Measurements from ENCODE around the gene CDS2.

Gene CDS2

DNA sequence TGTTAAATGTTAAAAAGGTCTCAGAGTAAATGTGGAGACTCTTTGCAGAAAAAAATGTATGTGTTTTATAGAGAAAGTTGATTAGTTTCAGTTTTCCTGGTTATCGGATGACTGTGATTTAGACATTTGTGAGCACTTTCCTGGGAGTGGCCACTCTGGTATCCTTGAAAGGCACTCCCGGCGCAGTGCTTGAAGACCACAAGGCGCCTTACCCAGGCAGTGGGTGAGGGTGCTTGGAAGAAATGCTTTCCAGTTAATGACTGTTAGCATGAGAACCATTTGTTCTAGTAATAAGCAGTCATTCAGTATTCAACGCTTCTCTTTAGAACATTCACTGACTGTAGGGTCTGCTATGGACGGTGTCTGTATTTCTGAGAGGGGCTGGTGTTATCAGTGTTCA, 7.2 kb downstream of the CDS2 start:
- Histone ChIP-seq H3K27me3 (ENCODE audit: control insufficient read depth in 2 of 2, insufficient read depth in 2 of 2, low read length in 2 of 2) (no peaks in the 10 kb centered on the region), H3K36me3 (ENCODE audit: control insufficient read depth in 2 of 2, insufficient read depth in 2 of 2, low read length in 2 of 2) (no peaks in the 10 kb centered on the region), H3K9ac (ENCODE audit: low read depth in 1 of 2, low read length in 2 of 2) (no peak overlapping the region), H3K4me3 (ENCODE audit: low read length in 2 of 2) (no peak overlapping the region), H3K9me3 (ENCODE audit: control insufficient read depth in 2 of 2, low read length in 2 of 2) (no peaks in the 10 kb centered on the region), H3K4me1 (ENCODE audit: control insufficient read depth in 2 of 2, insufficient read depth in 2 of 2, low read length in 2 of 2) (peaks cover 0 to 3% of the 10 kb centered on the region in 2 donors), H3K27ac (ENCODE audit: low read depth in 2 of 2, low read length in 2 of 2) (no peak overlapping the region)

- no peaks in the 10 kb centered on the region for H3K9me3 ChIP-seq (ENCODE audit: control insufficient read depth in 2 of 2, low read length in 2 of 2)
- H3K4me1 ChIP-seq (ENCODE audit: control insufficient read depth in 2 of 2, insufficient read depth in 2 of 2, low read length in 2 of 2): peaks cover 0 to 3% of the 10 kb centered on the region in 2 donors
- H3K9ac ChIP-seq (ENCODE audit: low read depth in 1 of 2, low read length in 2 of 2): no peak overlapping the region
- H3K36me3 ChIP-seq (ENCODE audit: control insufficient read depth in 2 of 2, insufficient read depth in 2 of 2, low read length in 2 of 2): no peaks in the 10 kb centered on the region
- no peak overlapping the region for H3K4me3 ChIP-seq (ENCODE audit: low read length in 2 of 2)
- H3K27ac ChIP-seq (ENCODE audit: low read depth in 2 of 2, low read length in 2 of 2): no peak overlapping the region
- no peaks in the 10 kb centered on the region for H3K27me3 ChIP-seq (ENCODE audit: control insufficient read depth in 2 of 2, insufficient read depth in 2 of 2, low read length in 2 of 2)
Measured at GRCh38 chr20:5135363-5136012, 8.7 kb downstream of the CDS2 start.

DNA sequence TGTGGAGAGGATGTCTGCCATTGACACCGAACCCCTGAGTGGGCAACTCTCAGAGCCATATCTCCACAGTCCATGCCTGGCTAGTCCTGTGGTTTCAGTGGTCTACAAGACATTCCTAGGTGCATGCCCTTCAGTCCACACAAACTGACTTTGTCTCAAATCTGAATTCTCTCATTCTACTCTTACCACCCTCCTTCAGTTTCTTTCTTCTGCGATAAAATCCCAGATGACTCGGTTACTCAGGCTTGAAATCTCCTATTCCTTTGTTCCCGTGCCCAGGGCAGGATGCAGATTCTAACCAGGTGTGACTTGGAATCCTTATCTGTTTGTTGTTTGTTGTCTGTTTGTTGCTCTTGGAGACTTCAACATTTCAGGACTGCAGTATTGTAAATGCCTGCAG, 9.3 kb downstream of the CDS2 start:
- H3K27me3 ChIP-seq (ENCODE audit: control insufficient read depth in 2 of 2, insufficient read depth in 2 of 2, low read length in 2 of 2): no peaks in the 10 kb centered on the region
- no peak overlapping the region for H3K9ac ChIP-seq (ENCODE audit: low read depth in 1 of 2, low read length in 2 of 2)
- H3K27ac ChIP-seq (ENCODE audit: low read depth in 2 of 2, low read length in 2 of 2): no peak overlapping the region
- H3K36me3 ChIP-seq (ENCODE audit: control insufficient read depth in 2 of 2, insufficient read depth in 2 of 2, low read length in 2 of 2): no peaks in the 10 kb centered on the region
- no peak overlapping the region for H3K4me3 ChIP-seq (ENCODE audit: low read length in 2 of 2)
- H3K9me3 ChIP-seq (ENCODE audit: control insufficient read depth in 2 of 2, low read length in 2 of 2): no peaks in the 10 kb centered on the region
- peaks cover 2 to 3% of the 10 kb centered on the region in 2 donors for H3K4me1 ChIP-seq (ENCODE audit: control insufficient read depth in 2 of 2, insufficient read depth in 2 of 2, low read length in 2 of 2)

DNA sequence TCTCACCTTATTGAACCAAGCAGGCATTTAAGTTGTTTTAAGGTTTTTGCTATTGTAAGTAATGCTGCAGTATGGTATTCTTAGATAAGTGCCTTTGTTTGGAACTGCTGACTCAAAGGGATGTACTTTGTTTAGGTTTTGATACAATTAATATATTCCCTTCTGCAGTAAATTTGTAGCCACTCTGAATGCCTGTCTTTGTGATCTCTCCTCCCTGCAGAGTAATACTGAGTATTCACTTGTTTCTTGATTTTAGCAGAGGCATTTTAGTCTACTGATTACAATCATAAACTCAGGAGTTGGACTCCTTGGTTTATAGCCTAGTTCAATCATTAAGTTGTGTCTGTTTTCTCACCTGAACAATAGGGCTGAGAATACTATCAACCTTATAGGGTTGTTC, 13.4 kb downstream of the CDS2 start:
- no peak overlapping the region for H3K9ac ChIP-seq (ENCODE audit: low read depth in 1 of 2, low read length in 2 of 2)
- H3K27me3 ChIP-seq (ENCODE audit: control insufficient read depth in 2 of 2, insufficient read depth in 2 of 2, low read length in 2 of 2): no peaks in the 10 kb centered on the region
- no peaks in the 10 kb centered on the region for H3K9me3 ChIP-seq (ENCODE audit: control insufficient read depth in 2 of 2, low read length in 2 of 2)
- no peaks in the 10 kb centered on the region for H3K36me3 ChIP-seq (ENCODE audit: control insufficient read depth in 2 of 2, insufficient read depth in 2 of 2, low read length in 2 of 2)
- no peak overlapping the region for H3K4me3 ChIP-seq (ENCODE audit: low read length in 2 of 2)
- H3K4me1 ChIP-seq (ENCODE audit: control insufficient read depth in 2 of 2, insufficient read depth in 2 of 2, low read length in 2 of 2): peaks cover 0 to 2% of the 10 kb centered on the region in 2 donors
- H3K27ac ChIP-seq (ENCODE audit: low read depth in 2 of 2, low read length in 2 of 2): no peak overlapping the region

DNA sequence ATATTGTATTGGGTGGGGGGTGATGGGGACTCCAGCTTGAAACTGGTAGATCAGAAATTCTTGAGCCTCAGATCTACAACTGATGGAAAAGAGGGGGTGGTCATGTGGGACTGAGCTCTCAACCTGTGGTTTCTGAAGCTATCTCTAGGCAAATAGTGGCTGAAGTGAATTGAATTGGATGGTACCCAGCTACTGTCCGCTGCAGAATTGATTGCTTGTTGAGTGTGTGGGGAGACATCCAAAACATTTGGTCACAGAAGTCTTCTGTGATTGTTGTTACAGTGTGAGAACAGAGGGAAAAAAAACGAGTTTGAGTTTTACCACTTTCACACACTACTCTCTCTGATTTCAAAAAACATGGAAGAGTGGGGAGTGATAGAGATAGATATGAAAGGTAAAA, 14.8 kb downstream of the CDS2 start:
- Histone ChIP-seq H3K9me3 (ENCODE audit: control insufficient read depth in 2 of 2, low read length in 2 of 2) (no peaks in the 10 kb centered on the region), H3K9ac (ENCODE audit: low read depth in 1 of 2, low read length in 2 of 2) (no peak overlapping the region), H3K36me3 (ENCODE audit: control insufficient read depth in 2 of 2, insufficient read depth in 2 of 2, low read length in 2 of 2) (no peaks in the 10 kb centered on the region), H3K4me3 (ENCODE audit: low read length in 2 of 2) (no peak overlapping the region), H3K27ac (ENCODE audit: low read depth in 2 of 2, low read length in 2 of 2) (no peak overlapping the region), H3K4me1 (ENCODE audit: control insufficient read depth in 2 of 2, insufficient read depth in 2 of 2, low read length in 2 of 2) (peaks cover 0 to 2% of the 10 kb centered on the region in 2 donors), H3K27me3 (ENCODE audit: control insufficient read depth in 2 of 2, insufficient read depth in 2 of 2, low read length in 2 of 2) (no peaks in the 10 kb centered on the region)

GRCh38 chr20:5143851-5144250, 17.0 kb downstream of the CDS2 start:
- Histone ChIP-seq H3K9me3 (ENCODE audit: control insufficient read depth in 2 of 2, low read length in 2 of 2) (no peaks in the 10 kb centered on the region), H3K36me3 (ENCODE audit: control insufficient read depth in 2 of 2, insufficient read depth in 2 of 2, low read length in 2 of 2) (no peaks in the 10 kb centered on the region), H3K9ac (ENCODE audit: low read depth in 1 of 2, low read length in 2 of 2) (no peak overlapping the region), H3K27me3 (ENCODE audit: control insufficient read depth in 2 of 2, insufficient read depth in 2 of 2, low read length in 2 of 2) (no peaks in the 10 kb centered on the region), H3K27ac (ENCODE audit: low read depth in 2 of 2, low read length in 2 of 2) (no peak overlapping the region), H3K4me3 (ENCODE audit: low read length in 2 of 2) (no peak overlapping the region), H3K4me1 (ENCODE audit: control insufficient read depth in 2 of 2, insufficient read depth in 2 of 2, low read length in 2 of 2) (peaks cover 0 to 5% of the 10 kb centered on the region in 2 donors)

GRCh38 chr20:5145365-5146098, 18.7 kb downstream of the CDS2 start:
- Histone ChIP-seq H3K4me1 (ENCODE audit: control insufficient read depth in 2 of 2, insufficient read depth in 2 of 2, low read length in 2 of 2) (peaks cover 10 to 16% of the 10 kb centered on the region in 2 donors), H3K36me3 (ENCODE audit: control insufficient read depth in 2 of 2, insufficient read depth in 2 of 2, low read length in 2 of 2) (no peaks in the 10 kb centered on the region), H3K4me3 (ENCODE audit: low read length in 2 of 2) (no peak overlapping the region), H3K9ac (ENCODE audit: low read depth in 1 of 2, low read length in 2 of 2) (no peak overlapping the region), H3K27ac (ENCODE audit: low read depth in 2 of 2, low read length in 2 of 2) (no peak overlapping the region), H3K27me3 (ENCODE audit: control insufficient read depth in 2 of 2, insufficient read depth in 2 of 2, low read length in 2 of 2) (no peaks in the 10 kb centered on the region), H3K9me3 (ENCODE audit: control insufficient read depth in 2 of 2, low read length in 2 of 2) (no peaks in the 10 kb centered on the region)

- H3K4me3 ChIP-seq (ENCODE audit: low read length in 2 of 2): no peak overlapping the region
- no peak overlapping the region for H3K9ac ChIP-seq (ENCODE audit: low read depth in 1 of 2, low read length in 2 of 2)
- peaks cover 14 to 19% of the 10 kb centered on the region in 2 donors for H3K4me1 ChIP-seq (ENCODE audit: control insufficient read depth in 2 of 2, insufficient read depth in 2 of 2, low read length in 2 of 2)
- H3K27me3 ChIP-seq (ENCODE audit: control insufficient read depth in 2 of 2, insufficient read depth in 2 of 2, low read length in 2 of 2): no peaks in the 10 kb centered on the region
- no peak overlapping the region for H3K27ac ChIP-seq (ENCODE audit: low read depth in 2 of 2, low read length in 2 of 2)
- no peaks in the 10 kb centered on the region for H3K36me3 ChIP-seq (ENCODE audit: control insufficient read depth in 2 of 2, insufficient read depth in 2 of 2, low read length in 2 of 2)
- no peaks in the 10 kb centered on the region for H3K9me3 ChIP-seq (ENCODE audit: control insufficient read depth in 2 of 2, low read length in 2 of 2)
Measured at GRCh38 chr20:5146099-5146668, 19.4 kb downstream of the CDS2 start.

DNA sequence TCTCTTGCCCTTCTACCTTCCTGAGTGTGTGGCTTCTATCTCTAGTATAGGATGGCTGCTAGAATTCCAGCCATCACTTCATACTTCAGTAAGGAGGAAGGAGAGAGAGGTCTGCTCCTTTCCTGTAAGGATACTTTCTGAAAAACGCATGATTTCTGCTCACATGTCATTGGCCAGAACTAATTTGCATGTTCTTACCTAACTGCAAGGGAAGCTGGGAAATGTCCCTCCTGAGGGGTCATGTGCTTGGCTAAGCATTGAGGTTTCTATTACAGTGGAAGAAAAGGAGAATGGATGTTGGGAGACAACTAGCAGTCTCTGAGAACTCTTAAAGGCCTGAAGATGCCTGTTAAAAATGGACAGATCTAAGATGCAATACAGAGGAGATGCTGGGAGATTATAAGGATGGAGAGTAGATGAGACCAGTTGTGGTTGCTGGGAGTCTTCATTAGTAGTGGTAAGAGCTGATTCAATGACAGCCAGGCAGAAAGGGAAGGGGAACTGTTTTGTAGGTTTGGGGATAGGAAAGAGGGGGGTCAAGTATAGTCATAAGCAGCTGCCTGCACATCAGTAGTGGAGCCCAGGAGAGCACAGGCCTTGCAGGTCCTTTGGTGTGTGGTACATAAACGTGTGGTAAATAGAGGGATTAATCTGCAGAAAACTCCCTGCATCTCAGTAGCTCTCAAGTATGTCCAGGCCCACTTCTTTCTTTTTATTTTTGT, 20.2 kb downstream of the CDS2 start:
- Histone ChIP-seq H3K9me3 (ENCODE audit: control insufficient read depth in 2 of 2, low read length in 2 of 2) (no peaks in the 10 kb centered on the region), H3K4me3 (ENCODE audit: low read length in 2 of 2) (no peak overlapping the region), H3K4me1 (ENCODE audit: control insufficient read depth in 2 of 2, insufficient read depth in 2 of 2, low read length in 2 of 2) (peaks cover 16 to 19% of the 10 kb centered on the region in 2 donors), H3K27me3 (ENCODE audit: control insufficient read depth in 2 of 2, insufficient read depth in 2 of 2, low read length in 2 of 2) (no peaks in the 10 kb centered on the region), H3K9ac (ENCODE audit: low read depth in 1 of 2, low read length in 2 of 2) (no peak overlapping the region), H3K27ac (ENCODE audit: low read depth in 2 of 2, low read length in 2 of 2) (no peak overlapping the region), H3K36me3 (ENCODE audit: control insufficient read depth in 2 of 2, insufficient read depth in 2 of 2, low read length in 2 of 2) (no peaks in the 10 kb centered on the region)

DNA sequence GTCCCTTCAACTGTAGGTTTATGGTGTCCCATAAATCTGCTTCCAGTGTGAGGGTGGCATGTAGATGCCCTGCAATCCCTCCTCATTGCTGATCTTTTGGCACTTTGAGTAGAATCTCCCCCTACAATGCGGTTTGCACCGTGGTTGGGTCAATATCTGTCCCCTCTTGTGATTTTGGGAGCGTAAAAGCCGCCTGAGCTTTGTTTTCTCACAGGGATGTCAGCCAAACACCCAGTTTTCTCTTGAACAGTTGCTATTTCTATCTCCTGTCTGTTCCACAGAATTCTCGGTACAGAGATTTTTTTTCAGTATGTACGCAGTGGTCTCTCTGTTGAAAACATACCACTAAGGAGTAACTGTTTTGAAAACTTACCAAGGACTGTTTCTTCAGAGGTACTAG, 21.8 kb downstream of the CDS2 start:
- no peaks in the 10 kb centered on the region for H3K9me3 ChIP-seq (ENCODE audit: control insufficient read depth in 2 of 2, low read length in 2 of 2)
- H3K4me1 ChIP-seq (ENCODE audit: control insufficient read depth in 2 of 2, insufficient read depth in 2 of 2, low read length in 2 of 2): peaks cover 24 to 26% of the 10 kb centered on the region in 2 donors
- H3K9ac ChIP-seq (ENCODE audit: low read depth in 1 of 2, low read length in 2 of 2): no peak overlapping the region
- no peak overlapping the region for H3K27ac ChIP-seq (ENCODE audit: low read depth in 2 of 2, low read length in 2 of 2)
- H3K27me3 ChIP-seq (ENCODE audit: control insufficient read depth in 2 of 2, insufficient read depth in 2 of 2, low read length in 2 of 2): no peaks in the 10 kb centered on the region
- no peaks in the 10 kb centered on the region for H3K36me3 ChIP-seq (ENCODE audit: control insufficient read depth in 2 of 2, insufficient read depth in 2 of 2, low read length in 2 of 2)
- H3K4me3 ChIP-seq (ENCODE audit: low read length in 2 of 2): no peak overlapping the region
